ENCODE measurements around the gene GABPB1. TPM values are rescaled to one million over a fixed set of nuclear protein-coding genes. Genes with fewer than 3 reads are reported as not detected.

GABPB1 gene
- total RNA-seq, 2 donors from 2014 or later, result 4.9 to 6.7 TPM

DNA sequence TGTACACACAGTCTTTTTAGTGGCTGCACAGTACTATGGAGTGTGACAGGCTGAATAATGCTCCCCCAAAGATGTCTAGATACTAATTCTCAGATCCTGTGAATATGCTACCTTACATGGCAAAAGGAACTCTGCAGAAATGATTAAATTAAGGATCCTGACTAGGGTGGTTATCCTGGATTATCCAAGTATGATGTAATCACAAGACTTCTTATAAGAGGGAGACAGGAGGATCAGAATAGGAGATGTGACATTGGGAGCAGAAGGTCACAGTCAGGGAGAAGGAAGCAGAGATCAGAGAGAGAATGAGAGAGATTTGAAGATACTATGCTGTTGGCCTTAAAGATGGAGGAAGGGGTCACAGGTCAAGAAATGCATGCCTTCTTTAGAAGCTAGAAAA lies 34.5 kb downstream of the GABPB1 start:
- Histone ChIP-seq H3K4me3 (no peak overlapping the region), H3K36me3 (replicated peaks in 1 of 2; ENCODE audit: insufficient read depth in 1 of 2, low read depth in 2 of 2) (no peaks in the 10 kb centered on the region), H3K4me1 (peaks cover 5% of the 10 kb centered on the region), H3K27ac (no peak overlapping the region), H3K9me3 (no peaks in the 10 kb centered on the region), H3K27me3 (no peaks in the 10 kb centered on the region)
- intact Hi-C loops (cut with DNase I), result no loop called here
- TF ChIP-seq POLR2A (IDR thresholded peaks at IDR 0.05), result no peak
- TF ChIP-seq, protein P1, sequence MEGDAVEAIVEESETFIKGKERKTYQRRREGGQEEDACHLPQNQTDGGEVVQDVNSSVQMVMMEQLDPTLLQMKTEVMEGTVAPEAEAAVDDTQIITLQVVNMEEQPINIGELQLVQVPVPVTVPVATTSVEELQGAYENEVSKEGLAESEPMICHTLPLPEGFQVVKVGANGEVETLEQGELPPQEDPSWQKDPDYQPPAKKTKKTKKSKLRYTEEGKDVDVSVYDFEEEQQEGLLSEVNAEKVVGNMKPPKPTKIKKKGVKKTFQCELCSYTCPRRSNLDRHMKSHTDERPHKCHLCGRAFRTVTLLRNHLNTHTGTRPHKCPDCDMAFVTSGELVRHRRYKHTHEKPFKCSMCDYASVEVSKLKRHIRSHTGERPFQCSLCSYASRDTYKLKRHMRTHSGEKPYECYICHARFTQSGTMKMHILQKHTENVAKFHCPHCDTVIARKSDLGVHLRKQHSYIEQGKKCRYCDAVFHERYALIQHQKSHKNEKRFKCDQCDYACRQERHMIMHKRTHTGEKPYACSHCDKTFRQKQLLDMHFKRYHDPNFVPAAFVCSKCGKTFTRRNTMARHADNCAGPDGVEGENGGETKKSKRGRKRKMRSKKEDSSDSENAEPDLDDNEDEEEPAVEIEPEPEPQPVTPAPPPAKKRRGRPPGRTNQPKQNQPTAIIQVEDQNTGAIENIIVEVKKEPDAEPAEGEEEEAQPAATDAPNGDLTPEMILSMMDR (IDR thresholded peaks at IDR 0.05), result no peak
- DNase-seq, result no peak
- no peak for ATAC-seq

DNA sequence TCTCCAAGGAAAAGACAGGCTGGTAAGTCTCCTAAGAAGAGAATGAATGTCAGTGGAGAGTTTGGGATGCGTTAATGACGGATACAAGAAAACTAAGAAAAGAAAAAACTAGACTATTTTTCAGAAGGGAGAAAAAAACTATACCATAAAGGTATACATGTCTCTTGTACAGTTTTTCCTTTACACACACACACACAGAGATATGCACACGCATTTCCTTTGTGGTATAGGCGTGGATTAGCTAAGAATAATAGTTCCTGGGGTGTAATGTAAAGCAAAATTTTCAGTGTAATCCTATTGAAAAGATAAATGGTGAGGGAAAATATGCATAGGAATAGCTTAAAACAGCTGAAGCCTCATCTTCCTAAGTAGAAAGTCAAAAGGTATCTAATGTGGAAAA lies 36.3 kb downstream of the GABPB1 start:
- H3K36me3 ChIP-seq (replicated peaks in 1 of 2; ENCODE audit: insufficient read depth in 1 of 2, low read depth in 2 of 2), result no peaks in the 10 kb centered on the region
- DNase-seq, result no peak
- H3K4me1 ChIP-seq, result peaks cover 5% of the 10 kb centered on the region
- TF ChIP-seq, protein P1 (IDR thresholded peaks at IDR 0.05), result no peak
- TF ChIP-seq POLR2A (IDR thresholded peaks at IDR 0.05), result no peak
- 84 to 85% methylated on average over 4 of the region's 4 CpGs for WGBS, 2 donors
- intact Hi-C loops (cut with DNase I), result no loop called here
- no peak overlapping the region for H3K4me3 ChIP-seq
- no peaks in the 10 kb centered on the region for H3K27me3 ChIP-seq
- no peak for ATAC-seq
- H3K9me3 ChIP-seq, result no peaks in the 10 kb centered on the region
- H3K27ac ChIP-seq, result no peak overlapping the region

DNA sequence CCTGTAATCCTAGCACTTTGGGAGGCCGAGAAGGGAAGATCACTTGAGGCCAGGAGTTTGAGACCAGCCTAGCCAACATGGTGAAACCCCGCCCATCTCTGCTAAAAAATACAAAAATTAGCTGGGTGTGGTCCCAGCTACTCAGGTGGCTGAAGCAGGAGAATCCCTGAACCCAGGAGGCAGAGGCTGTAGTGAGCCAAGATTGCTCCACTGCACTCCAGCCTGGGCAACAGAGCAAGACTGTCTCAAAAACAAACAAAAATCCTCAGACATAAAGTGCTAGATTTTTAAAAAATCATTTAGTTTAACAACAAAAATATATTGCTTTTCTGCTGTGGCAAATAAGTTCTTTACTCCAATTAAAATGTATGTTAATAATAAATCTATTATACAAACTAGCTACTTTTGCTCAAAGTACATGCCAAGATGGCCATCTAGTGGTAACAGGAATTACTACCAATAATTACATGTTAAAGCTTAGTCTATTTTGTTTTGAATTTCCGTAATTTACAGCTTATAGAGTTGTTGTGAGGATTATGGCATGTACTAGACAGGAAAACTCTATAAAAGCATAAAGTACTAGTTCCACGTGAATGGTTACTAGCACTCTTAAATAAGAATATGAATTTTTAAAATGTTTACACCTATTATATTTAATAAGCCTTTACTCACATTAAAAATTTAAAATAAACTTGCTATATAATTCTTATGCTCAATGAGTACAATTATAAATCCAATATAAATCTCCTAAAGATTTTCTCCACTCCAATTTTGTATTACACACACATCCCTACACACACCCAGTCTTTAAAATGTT lies 39.0 kb downstream of the GABPB1 start:
- WGBS, 2 donors, result 42 to 45% methylated on average over 4 of the region's 4 CpGs
- no peak for ATAC-seq
- no peaks in the 10 kb centered on the region for H3K27me3 ChIP-seq
- no peak for TF ChIP-seq POLR2A (IDR thresholded peaks at IDR 0.05)
- TF ChIP-seq, protein P1 (IDR thresholded peaks at IDR 0.05), result peak; percentile 21 to 68 (median 57)
- no peak overlapping the region for H3K27ac ChIP-seq
- no peaks in the 10 kb centered on the region for H3K4me1 ChIP-seq
- no peak overlapping the region for H3K4me3 ChIP-seq
- no peak for DNase-seq
- intact Hi-C loops (cut with DNase I), result no loop called here
- H3K36me3 ChIP-seq (replicated peaks in 1 of 2; ENCODE audit: insufficient read depth in 1 of 2, low read depth in 2 of 2), result no peaks in the 10 kb centered on the region
- no peaks in the 10 kb centered on the region for H3K9me3 ChIP-seq

DNA sequence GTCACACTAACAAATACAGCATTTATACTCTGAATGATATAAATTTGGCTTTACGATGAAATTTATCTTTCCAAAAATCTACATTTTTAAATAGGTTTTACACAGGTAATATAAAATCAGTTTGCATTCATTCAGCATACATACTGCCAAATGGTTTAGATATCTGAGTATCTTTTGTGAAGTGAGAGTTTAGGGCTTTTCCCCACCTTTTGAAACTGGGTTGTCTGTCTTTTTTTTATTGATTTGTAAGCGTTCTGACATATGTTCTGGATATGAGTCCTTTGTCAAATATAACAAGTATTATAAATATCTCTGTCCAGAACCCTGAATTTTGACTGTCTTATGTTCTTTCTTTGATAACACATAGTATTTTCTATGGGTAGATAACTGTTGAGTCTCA lies 42.4 kb downstream of the GABPB1 start:
- no peaks in the 10 kb centered on the region for H3K9me3 ChIP-seq
- H3K27me3 ChIP-seq, result no peaks in the 10 kb centered on the region
- no peak overlapping the region for H3K4me3 ChIP-seq
- TF ChIP-seq, protein P1 (IDR thresholded peaks at IDR 0.05), result no peak
- no peak for TF ChIP-seq POLR2A (IDR thresholded peaks at IDR 0.05)
- WGBS, 2 donors, result 77 to 80% methylated on average over 2 of the region's 2 CpGs
- H3K4me1 ChIP-seq, result no peaks in the 10 kb centered on the region
- H3K36me3 ChIP-seq (replicated peaks in 1 of 2; ENCODE audit: insufficient read depth in 1 of 2, low read depth in 2 of 2), result no peaks in the 10 kb centered on the region
- H3K27ac ChIP-seq, result no peak overlapping the region
- no peak for DNase-seq
- intact Hi-C loops (cut with DNase I), result no loop called here
- no peak for ATAC-seq

DNA sequence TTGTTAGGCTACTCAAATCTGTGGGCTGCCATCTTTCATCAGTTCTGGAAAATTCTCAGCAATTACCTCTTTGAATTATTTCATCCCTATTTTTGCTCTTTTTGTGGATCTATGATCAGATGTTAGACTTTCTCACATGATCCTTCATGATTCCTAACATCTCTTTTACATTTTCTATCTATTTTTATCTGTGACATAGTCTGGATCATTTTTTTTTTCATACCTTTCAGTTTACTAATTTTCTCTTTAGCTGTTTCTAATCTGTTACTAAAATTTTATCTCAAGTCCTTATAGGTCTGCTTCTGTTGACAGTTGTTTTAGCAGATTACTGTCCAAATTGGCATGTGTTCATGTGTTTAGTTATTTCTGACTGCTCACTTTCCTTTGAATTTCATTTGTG lies 47.2 kb downstream of the GABPB1 start:
- Histone ChIP-seq H3K27ac (no peak overlapping the region), H3K4me3 (no peak overlapping the region), H3K9me3 (no peaks in the 10 kb centered on the region), H3K27me3 (no peaks in the 10 kb centered on the region), H3K4me1 (no peaks in the 10 kb centered on the region), H3K36me3 (replicated peaks in 1 of 2; ENCODE audit: insufficient read depth in 1 of 2, low read depth in 2 of 2) (no peaks in the 10 kb centered on the region)
- ATAC-seq (no peak), DNase-seq (no peak)
- TF ChIP-seq, protein P1 (IDR thresholded peaks at IDR 0.05), result no peak
- no peak for TF ChIP-seq POLR2A (IDR thresholded peaks at IDR 0.05)
- intact Hi-C loops (cut with DNase I), result no loop called here

All from body of pancreas (tissue), 4 donors.